DND-41 (cell line): ENCODE results near the gene EFCC1.
A peak's percentile ranks its signal among the peaks of the same experiment; 100 is the strongest.

Experiments used
- ATAC-seq: fragments of 200-7000 bp; cut with Tn5 transposase; 3 replicates; pipeline ENCODE4 v1.9.1; 2021; ENCODE audit warnings: low read depth; ENCODE audit not compliant: insufficient read depth
- DNase-seq: peaks from one replicate; pipeline ENCODE4 v3.0.0-alpha.2; 2020
- H2AFZ ChIP-seq: 2 replicates; pipeline ENCODE4 v1.6.0; 2012; ENCODE audit warnings: low read depth, low read length
- H3K27ac ChIP-seq: 2 replicates; pipeline ENCODE4 v1.5.1; 2012; ENCODE audit warnings: low read length, inconsistent platforms
- H3K27me3 ChIP-seq: fragments of 200-600 bp; sonication (generic); 2 replicates; pipeline ENCODE4 v1.6.0; 2012; ENCODE audit warnings: low read length, mild to moderate bottlenecking, inconsistent platforms; ENCODE audit not compliant: insufficient read depth, poor library complexity
- H3K36me3 ChIP-seq: 2 replicates; pipeline ENCODE4 v1.5.1; 2012; ENCODE audit warnings: low read length, inconsistent platforms; ENCODE audit not compliant: insufficient read depth
- H3K4me1 ChIP-seq: 2 replicates; pipeline ENCODE4 v1.5.1; 2012; ENCODE audit warnings: mild to moderate bottlenecking, low read length; ENCODE audit not compliant: insufficient read depth
- H3K4me2 ChIP-seq: 2 replicates; pipeline ENCODE4 v1.6.0; 2012; ENCODE audit warnings: mild to moderate bottlenecking, moderate library complexity, low read length, inconsistent platforms; ENCODE audit not compliant: insufficient read depth
- H3K4me3 ChIP-seq, 2 experiments: fragments of 200-600 bp in 1 of 2; shearing (Covaris generic) in 1 of 2; 2 replicates each; pipeline ENCODE4 v1.5.1; 2012 to 2016; ENCODE audit warnings: inconsistent platforms in 2 of 2, low read length in 2 of 2, mild to moderate bottlenecking in 2 of 2, low read depth in 1 of 2, moderate library complexity in 1 of 2
- H3K79me2 ChIP-seq: 2 replicates; pipeline ENCODE4 v1.6.0; 2012; ENCODE audit warnings: low read length, inconsistent platforms; ENCODE audit not compliant: insufficient read depth
- H3K9ac ChIP-seq: 2 replicates; pipeline ENCODE4 v1.6.0; 2012; ENCODE audit warnings: low read depth, mild to moderate bottlenecking, inconsistent platforms, low read length, moderate library complexity
- H3K9me3 ChIP-seq: 2 replicates; pipeline ENCODE4 v1.5.1; 2012; ENCODE audit warnings: low read length, moderate library complexity, mild to moderate bottlenecking, inconsistent platforms; ENCODE audit not compliant: insufficient read depth, severe bottlenecking
- H4K20me1 ChIP-seq: 2 replicates; pipeline ENCODE4 v1.6.0; 2012; ENCODE audit warnings: low read length; ENCODE audit not compliant: insufficient read depth
- EZH2 ChIP-seq: IDR thresholded peaks from 3 replicates; pipeline ENCODE4 v1.6.1; 2012; ENCODE audit warnings: borderline replicate concordance, low read depth, mild to moderate bottlenecking, moderate library complexity, low read length, inconsistent platforms; ENCODE audit not compliant: severe bottlenecking
- TF ChIP-seq, protein P1 (sequence below): IDR thresholded peaks from 2 replicates; pipeline ENCODE4 v1.5.1; 2012; ENCODE audit warnings: borderline replicate concordance, low read length, moderate library complexity, mild to moderate bottlenecking; ENCODE audit not compliant: poor library complexity, severe bottlenecking; ENCODE audit errors: extremely low read depth

Gene EFCC1

GRCh38 chr3:128992926-128993460 is 8.1 kb upstream of the EFCC1 start:
- no peaks in the 10 kb centered on the region for H3K79me2 ChIP-seq
- H3K9me3 ChIP-seq = no peaks in the 10 kb centered on the region
- H3K4me1 ChIP-seq = peaks cover 44% of the 10 kb centered on the region
- TF ChIP-seq EZH2 = no peak
- TF ChIP-seq, protein P1, sequence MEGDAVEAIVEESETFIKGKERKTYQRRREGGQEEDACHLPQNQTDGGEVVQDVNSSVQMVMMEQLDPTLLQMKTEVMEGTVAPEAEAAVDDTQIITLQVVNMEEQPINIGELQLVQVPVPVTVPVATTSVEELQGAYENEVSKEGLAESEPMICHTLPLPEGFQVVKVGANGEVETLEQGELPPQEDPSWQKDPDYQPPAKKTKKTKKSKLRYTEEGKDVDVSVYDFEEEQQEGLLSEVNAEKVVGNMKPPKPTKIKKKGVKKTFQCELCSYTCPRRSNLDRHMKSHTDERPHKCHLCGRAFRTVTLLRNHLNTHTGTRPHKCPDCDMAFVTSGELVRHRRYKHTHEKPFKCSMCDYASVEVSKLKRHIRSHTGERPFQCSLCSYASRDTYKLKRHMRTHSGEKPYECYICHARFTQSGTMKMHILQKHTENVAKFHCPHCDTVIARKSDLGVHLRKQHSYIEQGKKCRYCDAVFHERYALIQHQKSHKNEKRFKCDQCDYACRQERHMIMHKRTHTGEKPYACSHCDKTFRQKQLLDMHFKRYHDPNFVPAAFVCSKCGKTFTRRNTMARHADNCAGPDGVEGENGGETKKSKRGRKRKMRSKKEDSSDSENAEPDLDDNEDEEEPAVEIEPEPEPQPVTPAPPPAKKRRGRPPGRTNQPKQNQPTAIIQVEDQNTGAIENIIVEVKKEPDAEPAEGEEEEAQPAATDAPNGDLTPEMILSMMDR = no peak
- H3K4me2 ChIP-seq = no peak overlapping the region
- H3K4me3 ChIP-seq = no peak overlapping the region
- H3K9ac ChIP-seq = no peak overlapping the region
- no peak overlapping the region for H3K27ac ChIP-seq
- H3K36me3 ChIP-seq = no peaks in the 10 kb centered on the region
- no peaks in the 10 kb centered on the region for H3K27me3 ChIP-seq
- DNase-seq (no peak), ATAC-seq (no peak)
- no peak overlapping the region for H2AFZ ChIP-seq
- H4K20me1 ChIP-seq = no peaks in the 10 kb centered on the region

DNA sequence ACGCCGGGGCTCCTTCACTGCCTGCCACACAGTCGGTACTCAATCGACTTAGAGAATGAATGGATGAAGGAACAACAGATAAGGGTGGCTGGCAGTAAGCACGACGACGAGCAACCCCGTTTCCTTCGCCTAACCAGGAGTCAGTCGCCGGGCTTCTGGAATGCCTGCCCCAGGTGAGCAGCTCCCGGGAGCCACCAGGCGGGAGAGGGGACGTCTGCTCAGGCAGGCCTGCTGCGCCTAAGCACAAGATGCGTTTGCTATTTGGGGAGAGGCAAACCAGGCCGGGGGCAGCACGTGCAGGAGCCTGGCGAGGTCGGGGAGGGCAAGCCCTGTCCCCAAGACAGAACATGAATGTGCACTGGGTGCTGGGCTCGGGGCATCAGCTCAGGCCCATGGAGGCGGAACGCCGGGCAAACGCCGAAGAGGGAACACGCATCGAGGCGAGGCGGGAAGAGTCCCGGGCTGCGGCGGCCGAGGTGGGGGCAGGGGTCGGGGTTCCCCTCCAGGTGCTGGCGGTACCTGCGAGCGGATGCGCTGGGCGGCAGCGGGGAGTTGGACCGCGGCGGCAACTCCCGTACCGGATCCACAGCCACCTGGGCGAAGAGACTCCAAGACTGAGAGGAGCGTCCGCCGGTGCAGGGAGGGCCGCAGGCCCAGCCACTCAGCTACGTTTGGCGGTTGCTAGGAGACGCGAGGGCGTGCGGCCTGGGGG is 7.5 kb upstream of the EFCC1 start, which contains the start of gene CFAP92:
CFAP92 (minus strand) TSS at position 616 of the 712 bp plus-strand sequence. CDS start 772 bp downstream, outside the sequence.
- Histone ChIP-seq H3K79me2 (no peaks in the 10 kb centered on the region), H3K9ac (peak within 1 kb of the TSS; percentile 27; the same call in 1 of the 2 replicates), H3K4me3 (peak within 1 kb of the TSS in 1 of 2 experiments; percentile 53; a peak in 2 of 4 replicates), H3K27ac (peak within 1 kb of the TSS; percentile 24), H2AFZ (peak within 1 kb of the TSS; percentile 72), H4K20me1 (no peaks in the 10 kb centered on the region), H3K9me3 (no peaks in the 10 kb centered on the region), H3K4me2 (peak within 1 kb of the TSS; percentile 75), H3K27me3 (no peaks in the 10 kb centered on the region), H3K4me1 (peaks cover 50% of the 10 kb centered on the region), H3K36me3 (no peaks in the 10 kb centered on the region)
- ATAC-seq (peak; percentile 86), DNase-seq (peak; percentile 90)
- no peak for TF ChIP-seq EZH2
- TF ChIP-seq, protein P1 = no peak

- Histone ChIP-seq H3K4me1 (peaks cover 55% of the 10 kb centered on the region), H3K9ac (peak overlapping the region; percentile 27; the same call in 1 of the 2 replicates), H3K27ac (peak overlapping the region; percentile 24), H3K36me3 (no peaks in the 10 kb centered on the region), H3K9me3 (no peaks in the 10 kb centered on the region), H4K20me1 (no peaks in the 10 kb centered on the region), H3K79me2 (no peaks in the 10 kb centered on the region), H3K4me2 (peak overlapping the region; percentile 75), H3K27me3 (no peaks in the 10 kb centered on the region), H2AFZ (peak overlapping the region; percentile 72), H3K4me3 (peak overlapping the region in 1 of 2 experiments; percentile 53; a peak in 2 of 4 replicates)
- TF ChIP-seq, protein P1 = no peak
- TF ChIP-seq EZH2 = no peak
- ATAC-seq = no peak
- DNase-seq = no peak
These were observed 7.0 kb upstream of the EFCC1 start for GRCh38 chr3:128994173-128994512.
